Measurements from ENCODE around the gene C5AR1.
A peak's percentile ranks its signal among the peaks of the same experiment; 100 is the strongest.
"Not testable (repeated sequence)": the region's sequence is repeated elsewhere in the genome, so short reads cannot be mapped to it uniquely, and the experiment has no call there.

Gene C5AR1

DNA sequence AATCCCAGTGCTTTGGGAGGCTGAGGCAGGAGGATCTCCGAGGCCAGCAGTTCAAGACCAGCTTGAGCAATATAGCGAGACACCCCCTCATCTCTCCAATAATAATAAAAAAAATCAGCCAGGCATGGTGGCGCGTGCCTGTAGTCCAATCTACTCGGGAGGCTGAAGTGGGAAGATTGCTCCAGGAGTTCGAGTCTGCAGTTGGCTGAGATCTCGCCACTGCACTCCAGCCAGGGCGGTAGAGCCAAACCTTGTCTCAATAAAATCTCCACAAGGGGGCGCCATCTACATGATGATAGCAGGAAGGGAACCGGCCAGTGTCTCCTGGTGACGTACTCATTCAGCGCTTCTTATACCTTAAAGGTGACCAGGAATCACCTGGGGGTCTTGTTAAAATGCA, 13.6 kb upstream of the C5AR1 start:
- peak; percentile 83 for DNase-seq

DNA sequence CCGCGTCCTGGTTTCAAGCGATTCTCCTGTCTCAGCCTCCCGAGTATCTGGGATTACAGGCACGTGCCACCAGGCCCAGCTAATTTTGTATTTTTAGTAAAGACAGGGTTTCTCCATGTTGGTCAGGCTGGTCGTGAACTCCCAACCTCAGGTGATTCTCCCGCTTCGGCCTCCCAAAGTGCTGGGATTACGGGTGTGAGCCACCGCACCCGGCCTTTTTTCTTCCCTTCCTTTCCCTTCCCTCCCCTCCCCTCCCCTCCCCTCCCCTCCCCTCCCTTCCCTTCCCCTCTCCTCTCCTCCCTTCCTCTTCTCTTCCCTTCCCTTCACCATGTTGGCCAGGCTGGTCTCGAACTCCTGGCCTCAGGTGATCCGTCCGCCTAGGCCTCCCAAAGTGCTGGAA, 8.8 kb upstream of the C5AR1 start:
- DNase-seq: not testable (repeated sequence)

DNA sequence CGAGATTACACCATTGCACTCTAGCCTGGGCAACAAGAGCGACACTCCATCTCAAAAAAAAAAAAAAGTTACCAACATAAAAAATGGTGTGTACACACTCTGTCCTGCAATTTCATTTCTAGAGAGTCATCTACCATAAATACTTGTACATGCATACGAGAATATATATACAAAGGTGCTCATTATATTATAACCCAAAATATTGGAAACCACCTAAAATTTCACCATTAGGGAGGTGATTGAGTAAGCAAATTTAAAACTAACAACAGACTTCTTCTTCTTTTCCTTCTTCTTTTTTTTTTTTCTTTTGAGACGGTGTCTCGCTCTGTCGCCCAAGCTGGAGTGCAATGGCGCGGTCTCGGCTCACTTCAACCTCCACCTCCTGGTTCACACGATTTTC, 7.4 kb upstream of the C5AR1 start:
- DNase-seq: no peak

DNA sequence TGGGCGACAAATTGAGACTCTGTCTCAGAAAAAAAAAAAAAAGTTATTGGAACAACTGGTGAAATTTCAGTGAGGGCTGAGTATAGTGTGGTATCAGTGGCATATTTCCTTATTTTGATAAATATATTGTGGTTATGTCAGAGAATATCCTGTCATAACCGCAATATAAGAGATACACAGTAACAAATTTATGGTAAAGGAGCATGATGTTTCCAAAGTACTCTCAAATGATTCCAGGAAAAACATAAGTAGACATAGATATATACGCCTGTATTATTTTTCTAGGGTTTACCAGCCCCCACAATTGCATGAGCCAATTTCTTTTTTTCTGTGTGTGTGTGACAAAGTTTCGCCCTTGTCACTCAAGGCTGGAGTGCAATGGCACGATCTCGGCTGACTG, 5.7 kb upstream of the C5AR1 start:
- DNase-seq: no peak

DNA sequence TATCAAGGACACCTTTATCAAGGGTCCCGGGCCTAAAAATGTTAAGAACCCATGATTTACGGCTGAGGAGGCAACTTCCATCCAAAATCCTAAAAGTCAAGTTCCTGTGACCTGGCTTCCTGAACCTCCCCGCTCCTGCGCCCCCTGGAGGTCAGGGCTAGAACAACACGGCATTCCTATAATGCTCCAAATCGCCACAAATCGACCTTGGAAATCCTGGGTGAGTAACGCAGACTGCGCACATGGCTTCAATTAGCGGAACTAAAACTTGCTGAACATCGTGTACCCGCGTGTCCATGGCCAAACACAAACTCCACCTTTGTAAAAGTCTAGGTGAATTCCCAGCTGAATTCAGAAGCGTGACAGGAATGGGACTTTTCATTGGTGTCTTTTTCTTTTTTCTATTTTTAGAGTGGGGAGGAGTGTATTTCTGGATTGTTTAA, 4.3 kb upstream of the C5AR1 start:
- DNase-seq: no peak

DNA sequence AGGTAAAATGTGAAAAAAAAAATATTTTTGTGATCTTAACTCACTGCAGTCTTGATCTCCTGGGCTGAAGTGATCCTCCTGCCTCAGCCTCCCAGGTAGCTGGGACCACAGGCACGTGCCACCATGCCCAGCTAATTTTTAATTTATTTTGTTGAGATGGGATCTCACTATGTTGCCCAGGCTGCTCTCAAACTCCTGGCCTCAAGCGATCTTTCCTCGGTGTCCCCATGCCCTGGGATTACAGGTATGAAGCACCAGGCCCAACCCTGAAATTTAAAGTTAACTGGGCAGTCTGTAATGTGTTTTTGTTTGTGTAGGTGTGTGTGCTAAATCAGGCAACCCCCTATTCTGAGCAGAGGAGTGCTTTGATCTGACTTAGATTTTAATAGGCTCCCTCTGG, 3.4 kb upstream of the C5AR1 start:
- no peak for DNase-seq

DNA sequence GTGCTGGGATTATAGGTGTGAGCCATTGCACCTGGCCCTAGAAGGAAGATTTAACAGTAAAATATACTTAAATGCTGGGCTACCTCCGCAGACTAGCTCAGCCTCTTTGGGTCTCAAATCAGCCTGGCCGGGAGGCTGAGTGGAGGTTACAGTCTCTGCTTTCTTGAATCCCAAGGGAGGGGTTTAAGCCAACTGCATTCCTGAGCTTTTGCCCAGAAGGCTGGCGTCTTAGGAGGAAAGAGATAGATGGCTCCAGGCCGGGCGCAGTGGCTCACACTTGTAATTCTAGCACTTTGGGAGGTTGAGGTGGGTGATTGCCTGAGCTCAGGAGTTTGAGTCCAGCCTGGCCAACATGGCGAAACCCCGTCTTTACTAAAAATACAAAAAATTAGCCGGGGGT, 623 bp upstream of the C5AR1 start:
- DNase-seq: no peak

DNA sequence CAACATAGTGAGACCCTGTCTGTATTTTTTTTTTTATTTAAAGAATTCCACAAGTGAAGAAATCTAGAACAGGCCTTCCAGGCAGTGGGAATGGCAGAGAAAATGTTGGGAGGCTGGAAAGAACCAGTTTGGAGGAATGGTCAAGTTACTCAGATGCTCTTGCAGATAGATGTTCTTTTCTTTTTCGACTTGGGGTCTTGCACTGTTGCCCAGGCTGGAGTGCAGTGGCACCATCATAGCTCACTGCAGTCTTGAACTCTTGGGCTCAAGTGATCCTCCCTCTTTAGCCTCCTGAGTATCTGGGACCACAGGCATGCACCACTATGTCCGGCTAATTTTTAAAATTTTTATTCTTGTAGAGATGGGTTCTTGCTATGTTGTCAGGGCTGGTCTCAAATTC, 662 bp downstream of the C5AR1 start:
- no peak for DNase-seq

DNA sequence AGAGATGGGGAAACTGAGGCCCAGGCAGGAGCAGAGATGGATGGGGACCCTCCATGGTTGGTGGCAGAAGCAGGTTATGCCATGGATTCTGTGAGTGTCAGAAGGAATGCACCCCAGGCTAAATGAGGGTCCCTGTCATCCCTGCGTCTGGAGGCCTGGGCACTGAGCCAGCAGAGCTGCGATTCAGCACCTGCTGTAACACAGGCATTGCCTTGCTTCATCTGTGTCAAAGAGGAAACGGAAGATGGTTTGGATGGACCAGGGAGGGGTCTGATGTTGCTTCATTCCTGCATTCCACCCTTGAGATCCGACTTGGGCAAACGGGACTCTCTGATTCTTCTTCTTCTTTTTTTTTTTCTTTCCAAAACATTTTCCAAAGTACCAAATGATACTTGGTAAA, 1.2 kb downstream of the C5AR1 start:
- DNase-seq: no peak

DNA sequence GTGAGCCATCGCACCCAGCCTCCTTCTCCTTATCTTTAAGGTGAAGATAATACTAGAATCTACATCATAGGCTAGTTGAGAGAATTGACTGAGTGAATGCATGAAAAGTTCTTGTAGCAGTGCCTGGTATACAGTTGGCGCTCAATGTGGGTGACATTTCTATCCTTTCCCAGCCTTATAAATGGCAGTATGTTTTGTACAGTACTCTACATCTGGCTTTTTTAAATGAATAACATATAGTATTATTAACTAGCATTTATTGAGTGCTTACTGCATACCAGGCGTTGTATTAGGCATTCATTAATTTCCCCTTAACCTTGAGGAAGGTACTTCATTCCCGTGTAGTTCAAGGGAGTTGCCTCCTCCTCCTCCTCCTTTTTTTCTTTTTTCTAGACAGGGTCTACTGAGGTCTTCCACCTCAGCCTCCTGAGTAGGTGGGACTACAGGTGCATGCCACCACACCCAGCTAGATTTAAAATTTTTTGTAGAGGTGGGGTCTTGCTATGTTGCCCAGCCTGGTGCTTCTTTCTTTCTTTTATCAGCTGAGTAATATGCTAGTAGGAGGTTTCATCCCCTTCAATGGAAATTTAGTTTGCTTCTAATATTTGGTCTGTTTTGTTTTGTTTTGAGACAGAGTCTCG, 2.8 kb downstream of the C5AR1 start:
- no peak for DNase-seq

DNA sequence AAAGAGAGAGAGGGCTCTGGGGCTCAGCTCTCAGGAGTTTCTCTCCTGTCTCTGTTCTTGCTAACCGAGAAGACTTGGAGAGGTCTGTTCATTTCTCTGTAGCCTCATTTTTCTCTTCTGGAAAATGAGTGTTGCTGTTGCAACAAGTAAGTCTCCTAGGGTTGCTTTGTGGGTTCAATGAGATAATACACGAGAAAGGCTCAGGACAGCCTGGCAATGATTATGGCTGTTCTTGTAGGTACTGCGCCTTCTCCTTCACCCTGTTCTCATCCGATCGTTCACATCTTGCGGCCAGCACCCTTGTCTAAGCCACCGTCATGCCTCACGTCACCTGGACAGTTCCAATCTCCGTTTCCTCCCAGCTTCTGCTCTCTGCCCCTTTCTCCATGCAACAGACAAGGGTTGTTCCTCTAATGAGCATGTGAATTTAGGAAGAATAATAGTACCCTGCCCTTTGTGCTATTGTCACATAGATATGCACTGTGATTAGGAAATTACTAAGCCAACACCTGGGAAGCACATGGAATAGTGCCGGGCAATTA, 4.2 kb downstream of the C5AR1 start:
- DNase-seq: no peak

DNA sequence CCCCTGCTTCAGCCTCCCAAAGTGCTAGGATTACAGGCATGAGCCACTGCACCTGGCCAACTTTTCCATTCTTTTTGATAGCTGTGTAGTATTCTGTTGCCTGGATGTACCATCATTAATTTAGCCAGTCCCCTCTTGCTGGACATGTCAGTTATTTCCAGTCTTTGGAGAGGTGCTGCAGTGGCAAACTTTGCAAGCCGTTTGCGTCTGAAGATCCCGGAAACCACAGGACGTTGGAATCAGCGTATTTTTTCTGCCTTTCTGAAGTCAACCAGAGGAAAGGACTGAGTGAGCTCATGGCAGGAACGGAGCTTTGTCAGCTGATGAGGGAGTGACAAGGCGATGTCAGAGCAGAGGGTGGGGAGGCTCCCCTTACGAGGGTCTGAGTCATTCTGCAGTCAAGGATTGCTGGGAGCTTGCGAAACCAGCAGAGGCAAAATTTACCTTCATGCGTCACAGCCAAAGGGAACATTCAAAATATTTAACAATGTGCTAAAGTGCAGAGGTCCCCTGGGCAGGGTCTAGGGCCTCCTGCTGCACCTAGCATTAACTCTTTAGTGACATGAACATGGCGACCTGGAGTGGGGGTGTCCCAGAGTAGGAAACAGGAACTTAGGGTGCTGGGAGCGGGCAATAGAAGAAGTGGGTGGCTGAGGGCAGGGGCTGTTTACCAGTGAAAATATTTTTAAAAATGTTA, 5.6 kb downstream of the C5AR1 start:
- DNase-seq: peak; percentile 47

DNA sequence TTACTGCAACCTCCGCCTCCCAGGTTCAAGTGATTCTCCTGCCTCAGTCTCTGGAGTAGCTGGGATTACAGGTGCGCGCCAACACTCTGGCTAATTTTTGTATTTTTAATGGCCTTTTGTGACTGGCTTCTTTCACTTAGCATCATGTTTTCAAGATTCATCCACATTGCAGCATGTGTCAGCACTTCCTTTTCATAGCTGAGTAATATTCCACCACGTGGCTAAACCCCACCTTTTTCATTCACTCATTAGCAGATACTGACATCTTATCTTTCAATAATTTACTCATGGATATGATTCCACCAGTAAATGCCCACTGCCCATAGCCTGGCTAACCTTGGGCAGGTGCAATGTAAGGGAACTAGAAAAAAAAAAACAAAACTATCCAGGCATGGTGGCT, 6.9 kb downstream of the C5AR1 start:
- no peak for DNase-seq

DNA sequence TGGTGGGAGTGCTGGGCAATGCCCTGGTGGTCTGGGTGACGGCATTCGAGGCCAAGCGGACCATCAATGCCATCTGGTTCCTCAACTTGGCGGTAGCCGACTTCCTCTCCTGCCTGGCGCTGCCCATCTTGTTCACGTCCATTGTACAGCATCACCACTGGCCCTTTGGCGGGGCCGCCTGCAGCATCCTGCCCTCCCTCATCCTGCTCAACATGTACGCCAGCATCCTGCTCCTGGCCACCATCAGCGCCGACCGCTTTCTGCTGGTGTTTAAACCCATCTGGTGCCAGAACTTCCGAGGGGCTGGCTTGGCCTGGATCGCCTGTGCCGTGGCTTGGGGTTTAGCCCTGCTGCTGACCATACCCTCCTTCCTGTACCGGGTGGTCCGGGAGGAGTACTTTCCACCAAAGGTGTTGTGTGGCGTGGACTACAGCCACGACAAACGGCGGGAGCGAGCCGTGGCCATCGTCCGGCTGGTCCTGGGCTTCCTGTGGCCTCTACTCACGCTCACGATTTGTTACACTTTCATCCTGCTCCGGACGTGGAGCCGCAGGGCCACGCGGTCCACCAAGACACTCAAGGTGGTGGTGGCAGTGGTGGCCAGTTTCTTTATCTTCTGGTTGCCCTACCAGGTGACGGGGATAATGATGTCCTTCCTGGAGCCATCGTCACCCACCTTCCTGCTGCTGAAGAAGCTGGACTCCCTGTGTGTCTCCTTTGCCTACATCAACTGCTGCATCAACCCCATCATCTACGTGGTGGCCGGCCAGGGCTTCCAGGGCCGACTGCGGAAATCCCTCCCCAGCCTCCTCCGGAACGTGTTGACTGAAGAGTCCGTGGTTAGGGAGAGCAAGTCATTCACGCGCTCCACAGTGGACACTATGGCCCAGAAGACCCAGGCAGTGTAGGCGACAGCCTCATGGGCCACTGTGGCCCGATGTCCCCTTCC, 10.5 kb downstream of the C5AR1 start:
- no peak for DNase-seq

DNA sequence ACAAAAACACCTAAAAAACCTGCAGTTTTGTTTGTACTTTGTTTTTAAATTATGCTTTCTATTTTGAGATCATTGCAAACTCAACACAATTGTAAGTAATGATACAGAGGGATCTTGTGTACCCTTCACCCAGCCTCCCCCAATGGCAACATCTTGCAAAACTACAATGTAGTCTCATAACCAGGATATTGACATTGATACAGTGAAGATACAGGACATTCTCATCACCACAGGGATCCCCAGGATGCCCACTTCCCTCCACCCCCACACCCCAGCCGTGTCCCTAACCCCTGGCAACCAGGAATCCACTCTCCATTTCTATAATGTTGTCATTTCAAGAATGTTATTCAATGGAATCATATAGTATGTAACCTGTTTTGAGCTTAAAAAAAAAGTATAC, 12.0 kb downstream of the C5AR1 start:
- DNase-seq: no peak

DNA sequence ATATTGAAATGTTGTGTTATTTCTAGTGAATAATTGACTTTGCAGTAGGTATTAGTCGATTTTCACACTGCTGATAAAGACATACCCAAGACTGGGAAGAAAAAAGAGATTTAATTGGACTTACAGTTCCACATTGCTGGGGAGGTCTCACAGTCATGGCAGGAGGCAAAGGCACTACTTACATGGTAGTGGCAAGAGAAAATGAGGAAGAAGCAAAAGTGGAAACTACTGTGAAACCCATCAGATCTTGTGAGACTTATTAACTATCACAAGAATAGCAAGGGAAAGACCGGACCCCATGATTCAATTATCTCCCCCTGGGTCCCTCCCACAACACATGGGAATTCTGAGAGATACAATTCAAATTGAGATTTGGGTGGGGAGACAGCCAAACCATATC, 12.4 kb downstream of the C5AR1 start:
- DNase-seq: no peak

DNA sequence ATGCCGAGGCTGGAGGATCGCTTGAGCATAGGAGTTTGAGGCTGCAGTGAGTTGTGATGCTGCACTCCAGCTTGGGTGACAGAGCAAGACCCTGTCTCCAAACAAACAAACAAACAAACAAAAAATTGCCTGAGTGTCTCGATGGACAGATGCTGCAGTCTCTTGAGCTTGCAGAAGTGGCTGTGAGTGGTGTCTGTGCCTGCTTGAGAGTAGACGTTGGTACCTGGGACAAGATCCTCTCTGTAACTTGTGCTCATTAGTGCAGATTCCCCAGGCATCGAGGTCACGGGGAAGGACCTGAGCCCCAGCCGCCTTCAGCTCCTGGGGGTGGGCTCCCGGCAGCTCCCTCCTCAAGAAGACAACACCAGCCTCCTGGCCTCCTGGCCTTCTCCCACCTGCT, 13.7 kb downstream of the C5AR1 start:
- no peak for DNase-seq

DNA sequence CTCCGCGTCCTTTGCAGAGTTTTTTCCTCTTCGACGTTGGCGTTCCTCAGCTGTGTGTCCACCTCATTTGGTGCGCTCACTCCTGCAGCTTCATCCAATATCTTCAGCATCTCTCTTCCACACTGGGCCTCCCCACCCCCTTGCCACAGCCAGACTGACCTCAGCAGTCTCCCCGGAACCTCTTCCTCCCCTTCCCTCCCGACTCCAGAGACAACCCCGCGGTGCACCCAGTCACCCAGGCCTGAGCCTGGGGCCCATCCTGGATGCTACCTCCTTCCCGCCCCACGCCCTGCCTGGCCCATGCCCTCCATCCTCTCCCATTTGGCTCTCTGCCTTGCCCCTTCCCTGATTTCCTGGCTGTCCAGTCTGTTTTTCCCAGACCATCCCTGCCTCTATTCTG, 14.2 kb downstream of the C5AR1 start:
- DNase-seq: no peak

DNA sequence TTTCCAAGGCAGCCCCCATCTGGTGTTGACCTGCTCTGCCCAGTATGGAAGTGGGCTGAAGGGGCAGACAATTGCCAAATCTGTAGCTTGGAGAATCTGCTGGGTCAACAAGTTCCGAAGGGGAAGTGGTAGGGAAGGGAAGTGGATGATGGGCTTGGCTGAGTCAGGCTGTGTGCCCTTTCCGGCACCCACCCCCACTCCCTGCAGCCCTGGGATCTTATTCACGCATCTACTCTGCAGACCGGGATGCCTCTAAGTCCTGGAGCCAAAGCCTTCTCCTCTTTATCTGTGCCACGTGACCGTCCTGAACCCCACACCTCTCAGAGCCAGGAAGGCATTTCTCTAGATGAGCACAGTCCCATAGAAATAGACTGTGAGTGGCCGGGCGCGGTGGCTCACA, 14.8 kb downstream of the C5AR1 start:
- DNase-seq: no peak

DNA sequence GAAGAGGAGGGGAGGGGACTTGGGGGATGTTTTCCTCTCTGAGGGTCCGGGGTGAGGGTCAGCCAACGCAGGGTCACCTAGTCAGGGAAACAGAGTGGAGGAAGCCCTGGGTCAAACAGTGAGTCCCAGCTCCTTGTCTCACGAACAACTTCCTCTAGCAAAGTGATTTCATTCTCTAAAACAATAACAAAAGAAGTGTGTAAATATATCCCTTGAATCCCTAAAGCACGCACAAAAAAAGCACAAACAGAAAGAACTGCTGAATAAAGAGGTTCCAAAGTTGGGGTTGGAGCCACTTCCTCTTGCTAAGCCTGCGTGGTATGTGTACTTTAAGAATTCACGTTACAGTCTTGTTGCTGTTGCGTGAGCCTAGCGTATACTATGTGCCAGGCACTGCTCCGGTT, 20.8 kb downstream of the C5AR1 start:
- DNase-seq: peak; percentile 10

DNA sequence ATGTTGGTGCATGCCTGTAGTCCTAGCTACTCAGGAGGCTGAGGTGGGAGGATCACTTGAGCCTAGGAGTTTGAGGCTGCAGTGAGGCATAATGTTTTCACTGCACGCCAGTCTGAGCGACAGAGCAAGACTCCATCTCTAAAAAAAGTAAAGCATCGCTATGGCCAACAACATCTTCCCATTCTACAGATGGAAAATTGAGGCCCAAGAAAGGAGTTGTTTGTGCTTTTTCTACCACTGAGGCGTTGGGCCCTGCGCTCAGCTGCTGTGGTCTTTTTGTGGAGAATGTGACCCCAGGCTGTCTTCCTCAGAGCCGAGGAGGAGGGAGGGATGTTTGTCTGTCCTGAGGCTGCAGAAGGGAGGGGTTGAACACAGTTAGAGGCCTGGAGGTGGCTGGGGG, 21.8 kb downstream of the C5AR1 start:
- DNase-seq: no peak

DNA sequence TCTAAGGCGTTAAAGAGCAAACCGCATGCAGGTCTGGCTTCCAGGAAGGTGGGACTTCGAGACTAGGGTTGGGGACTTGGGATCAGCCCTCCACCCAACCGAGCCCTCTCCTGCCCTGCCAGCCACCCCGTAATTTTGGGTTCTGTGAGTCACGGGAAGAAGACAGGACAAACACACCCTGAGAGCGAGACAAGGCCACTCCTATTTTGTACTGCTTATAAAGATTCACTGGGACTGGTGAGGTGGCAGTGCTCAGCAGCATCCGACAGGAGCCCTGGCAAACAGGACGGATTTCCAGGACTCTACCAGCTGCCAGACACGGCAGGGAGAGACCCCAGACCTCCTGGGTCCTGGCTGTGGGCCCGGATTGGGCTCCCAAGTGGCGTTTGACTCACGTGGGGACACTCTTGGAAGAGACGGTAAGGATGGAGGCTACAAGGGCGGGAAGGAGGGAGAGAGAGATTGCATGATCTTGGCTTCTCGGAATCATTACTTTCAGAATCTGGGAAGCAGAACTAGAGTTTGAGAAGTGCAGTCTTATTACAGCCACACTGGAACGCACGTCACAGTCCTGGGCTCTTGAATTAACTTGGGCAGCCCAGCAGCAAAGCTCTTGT, 22.4 kb downstream of the C5AR1 start, which contains the start of gene C5AR2:
Gene C5AR2, plus strand, starts transcription at position 245 of the 617 bp plus-strand sequence. CDS start 8,625 bp downstream, outside the sequence.
- no peak for DNase-seq
